K562 (cell line): Measurements from ENCODE around the gene NAIF1.
"Not testable (repeated sequence)": the region's sequence is repeated elsewhere in the genome, so short reads cannot be mapped to it uniquely, and the experiment has no call there.

ENCODE experiments used
- TRIM24 ChIP-seq, 2 experiments: fragments of 450-650 bp; IDR thresholded peaks; 2 replicates each; pipeline ENCODE4 v1.6.1; 2016
- YY1 ChIP-seq, 3 experiments: IDR thresholded peaks; 2 replicates each; pipeline ENCODE4 v1.6.1; 2011; ENCODE audit warnings: low read length in 2 of 3, mild to moderate bottlenecking in 2 of 3, moderate library complexity in 2 of 3, borderline replicate concordance in 1 of 3, control low read depth in 1 of 3, low read depth in 1 of 3; ENCODE audit not compliant: insufficient read depth in 3 of 3, insufficient replicate concordance in 2 of 3, control insufficient read depth in 1 of 3, insufficient read length in 1 of 3; ENCODE audit errors: extremely low read depth in 1 of 3

DNA sequence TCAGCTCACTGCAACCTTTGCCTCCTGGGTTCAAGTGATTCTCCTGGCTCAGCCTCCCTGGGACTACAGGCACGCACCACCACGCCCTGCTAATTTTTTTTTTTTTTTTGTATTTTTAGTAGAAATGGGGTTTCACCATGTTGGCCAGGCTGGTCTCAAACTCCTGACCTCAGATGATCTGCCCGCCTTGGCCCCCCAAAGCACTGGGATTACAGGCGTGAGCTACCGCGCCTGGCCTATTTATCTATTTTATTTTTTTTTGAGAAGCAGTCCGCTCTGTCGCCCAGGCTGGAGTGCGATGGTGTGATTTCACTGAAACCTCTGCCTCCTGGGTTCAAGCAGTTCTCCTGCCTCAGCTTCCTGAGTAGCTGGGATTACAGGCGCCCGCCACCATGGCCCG lies 4.4 kb upstream of the NAIF1 start:
- not testable (repeated sequence) for TF ChIP-seq TRIM24 (IDR thresholded peaks at IDR 0.05); YY1 (IDR thresholded peaks at IDR 0.05; ENCODE audit: borderline replicate concordance in 1 of 3, control insufficient read depth in 1 of 3, extremely low read depth in 1 of 3, insufficient read depth in 3 of 3, insufficient read length in 1 of 3, insufficient replicate concordance in 2 of 3, low read depth in 1 of 3, low read length in 2 of 3)
